Endothelial cell (in vitro differentiated cells): ENCODE data around the gene AHDC1. TPM values are rescaled to one million over a fixed set of nuclear protein-coding genes. Genes with fewer than 3 reads are reported as not detected.
A peak's percentile ranks its signal among the peaks of the same experiment; 100 is the strongest.

Source experiments
- DNase-seq: peaks from one replicate; pipeline ENCODE4 v3.0.0; 2021; ENCODE audit warnings: low spot score
- H3K27ac Mint-ChIP-seq: one replicate; pipeline ENCODE4 v1.8.0; 2021; ENCODE audit warnings: mixed read lengths, inconsistent platforms; ENCODE audit not compliant: unreplicated experiment
- H3K27me3 Mint-ChIP-seq: one replicate; pipeline ENCODE4 v1.8.0; 2021; ENCODE audit warnings: mild to moderate bottlenecking, moderate library complexity, mixed read lengths, inconsistent platforms; ENCODE audit not compliant: unreplicated experiment
- H3K36me3 Mint-ChIP-seq: one replicate; pipeline ENCODE4 v1.8.0; 2021; ENCODE audit warnings: mild to moderate bottlenecking, low read depth, mixed read lengths, inconsistent platforms; ENCODE audit not compliant: unreplicated experiment
- H3K4me1 Mint-ChIP-seq: one replicate; pipeline ENCODE4 v1.8.0; 2021; ENCODE audit warnings: mild to moderate bottlenecking, mixed read lengths, inconsistent platforms; ENCODE audit not compliant: unreplicated experiment
- H3K4me3 Mint-ChIP-seq: one replicate; pipeline ENCODE4 v1.8.0; 2021; ENCODE audit warnings: mild to moderate bottlenecking, mixed read lengths, inconsistent platforms; ENCODE audit not compliant: unreplicated experiment
- H3K9me3 Mint-ChIP-seq: one replicate; pipeline ENCODE4 v1.8.0; 2021; ENCODE audit warnings: mixed read lengths, inconsistent platforms; ENCODE audit not compliant: unreplicated experiment
- total RNA-seq: library from RNA; stranded (reverse); fragmentation: NEBNext Ultra II Directional; extraction: Animal tissue kit (Norgen Biotek cat#: 25700); gene quantifications from one replicate; pipeline ENCODE4 v1.2.1, GENCODE V29; 2021; ENCODE audit not compliant: unreplicated experiment
- TF ChIP-seq, protein P1 (sequence below): fragments of 200-600 bp; sonication (generic); IDR thresholded peaks from one replicate; pipeline ENCODE4 v1.5.0; 2021; ENCODE audit warnings: antibody characterized with exemption; ENCODE audit not compliant: unreplicated experiment

AHDC1 gene
- total RNA-seq, 1 donor from 2014 or later: 48.0 TPM

- TF ChIP-seq, protein P1, sequence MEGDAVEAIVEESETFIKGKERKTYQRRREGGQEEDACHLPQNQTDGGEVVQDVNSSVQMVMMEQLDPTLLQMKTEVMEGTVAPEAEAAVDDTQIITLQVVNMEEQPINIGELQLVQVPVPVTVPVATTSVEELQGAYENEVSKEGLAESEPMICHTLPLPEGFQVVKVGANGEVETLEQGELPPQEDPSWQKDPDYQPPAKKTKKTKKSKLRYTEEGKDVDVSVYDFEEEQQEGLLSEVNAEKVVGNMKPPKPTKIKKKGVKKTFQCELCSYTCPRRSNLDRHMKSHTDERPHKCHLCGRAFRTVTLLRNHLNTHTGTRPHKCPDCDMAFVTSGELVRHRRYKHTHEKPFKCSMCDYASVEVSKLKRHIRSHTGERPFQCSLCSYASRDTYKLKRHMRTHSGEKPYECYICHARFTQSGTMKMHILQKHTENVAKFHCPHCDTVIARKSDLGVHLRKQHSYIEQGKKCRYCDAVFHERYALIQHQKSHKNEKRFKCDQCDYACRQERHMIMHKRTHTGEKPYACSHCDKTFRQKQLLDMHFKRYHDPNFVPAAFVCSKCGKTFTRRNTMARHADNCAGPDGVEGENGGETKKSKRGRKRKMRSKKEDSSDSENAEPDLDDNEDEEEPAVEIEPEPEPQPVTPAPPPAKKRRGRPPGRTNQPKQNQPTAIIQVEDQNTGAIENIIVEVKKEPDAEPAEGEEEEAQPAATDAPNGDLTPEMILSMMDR: no peak
- H3K4me1 Mint-ChIP-seq: peaks cover 62% of the 10 kb centered on the region
- no peaks in the 10 kb centered on the region for H3K9me3 Mint-ChIP-seq
- H3K36me3 Mint-ChIP-seq: peaks cover 4% of the 10 kb centered on the region
- no peak for DNase-seq
- peaks cover 8% of the 10 kb centered on the region for H3K27me3 Mint-ChIP-seq
- peak overlapping the region; percentile 76 for H3K27ac Mint-ChIP-seq
- H3K4me3 Mint-ChIP-seq: peak overlapping the region; percentile 53
Observed at GRCh38 chr1:27572019-27572678, 31.8 kb downstream of the AHDC1 start.

DNA sequence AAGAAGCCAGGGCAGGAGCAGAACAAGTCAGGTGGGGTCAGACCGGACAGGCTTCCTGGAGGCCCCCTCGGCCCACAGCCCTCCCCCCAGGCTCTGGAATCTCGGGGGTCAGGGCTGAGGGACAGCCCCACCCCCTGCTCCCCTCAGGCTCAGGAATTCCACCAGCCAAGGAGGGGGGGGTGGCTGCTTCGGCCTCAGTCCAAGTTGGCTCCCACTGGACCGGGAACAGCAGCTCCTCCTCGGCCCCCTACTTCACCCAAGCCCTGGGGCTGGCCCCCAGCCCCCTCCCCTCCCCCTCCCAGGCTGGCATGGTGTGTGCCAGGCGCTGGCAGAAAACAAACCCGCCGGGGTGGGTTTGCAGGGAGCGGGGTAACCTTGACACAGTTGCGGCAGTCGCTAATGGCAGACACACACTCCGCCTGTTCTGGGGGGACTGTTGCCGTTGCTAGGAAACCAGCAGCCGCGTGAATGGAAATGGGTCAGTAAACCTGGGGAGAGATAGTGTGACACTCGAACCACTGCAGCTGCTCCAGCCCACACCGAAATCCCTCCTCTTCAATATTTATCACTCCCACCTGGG lies 32.4 kb downstream of the AHDC1 start:
- DNase-seq: no peak
- TF ChIP-seq, protein P1: no peak
- Mint-ChIP-seq H3K4me3 (no peak overlapping the region), H3K36me3 (peaks cover 4% of the 10 kb centered on the region), H3K4me1 (peaks cover 61% of the 10 kb centered on the region), H3K27ac (peak overlapping the region; percentile 76), H3K9me3 (no peaks in the 10 kb centered on the region), H3K27me3 (peaks cover 8% of the 10 kb centered on the region)

- Mint-ChIP-seq H3K27me3 (peaks cover 12% of the 10 kb centered on the region), H3K27ac (peak overlapping the region; percentile 82), H3K4me1 (peaks cover 66% of the 10 kb centered on the region), H3K4me3 (peak overlapping the region; percentile 62), H3K9me3 (no peaks in the 10 kb centered on the region), H3K36me3 (peaks cover 8% of the 10 kb centered on the region)
- no peak for DNase-seq
- TF ChIP-seq, protein P1: no peak
Observed at GRCh38 chr1:27570784-27571183, 33.2 kb downstream of the AHDC1 start.

DNA sequence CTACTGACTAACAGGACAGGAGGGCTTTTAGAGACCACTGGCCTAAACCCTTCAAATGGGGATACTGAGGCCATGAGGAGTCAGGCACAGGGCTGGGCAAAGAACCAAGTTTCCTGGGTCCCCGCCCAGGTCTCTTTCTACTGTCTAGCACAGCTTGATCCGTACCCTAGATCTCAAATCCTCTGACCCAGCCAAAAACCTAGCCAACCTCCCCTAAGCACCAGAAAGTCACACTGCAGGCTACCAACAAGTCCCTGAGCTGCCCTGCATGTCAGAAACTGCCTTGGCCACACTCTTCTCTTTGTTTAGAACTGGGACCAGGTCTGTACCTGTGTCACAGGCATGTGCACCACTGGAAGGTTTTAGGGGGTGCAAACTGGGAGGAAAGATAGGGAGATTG lies 33.6 kb downstream of the AHDC1 start:
- Mint-ChIP-seq H3K27me3 (peaks cover 12% of the 10 kb centered on the region), H3K4me3 (peak overlapping the region; percentile 37), H3K27ac (peak overlapping the region; percentile 72), H3K4me1 (peaks cover 67% of the 10 kb centered on the region), H3K36me3 (peaks cover 9% of the 10 kb centered on the region), H3K9me3 (no peaks in the 10 kb centered on the region)
- TF ChIP-seq, protein P1: no peak
- no peak for DNase-seq
